ENCODE results near the gene CR1. TPM values are rescaled to one million over a fixed set of nuclear protein-coding genes. Genes with fewer than 3 reads are reported as not detected.
"Not testable (repeated sequence)": the region's sequence is repeated elsewhere in the genome, so short reads cannot be mapped to it uniquely, and the experiment has no call there.

The CR1 gene
- total and polyA plus RNA-seq, 2 of the 4 experiments (the other 2 are of a cell fraction) = not detected

DNA sequence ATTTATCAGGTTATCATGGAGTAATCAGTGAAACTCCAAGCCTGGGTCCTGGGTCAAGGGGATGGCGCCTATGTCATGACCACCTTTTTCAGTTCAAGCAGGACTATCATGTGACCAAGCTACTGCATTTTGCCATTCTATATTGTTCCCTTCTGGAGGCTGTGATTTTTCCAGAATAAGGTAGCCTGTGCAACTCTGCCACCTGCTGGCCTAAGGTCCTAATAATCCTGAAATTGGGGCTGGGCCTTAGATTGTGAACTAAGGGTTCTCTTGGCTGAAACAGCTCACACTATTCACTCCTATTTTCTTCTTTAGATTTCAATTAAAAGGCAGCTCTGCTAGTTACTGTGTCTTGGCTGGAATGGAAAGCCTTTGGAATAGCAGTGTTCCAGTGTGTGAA is 32.4 kb downstream of the CR1 start:
- H2AK9ac ChIP-seq (replicated peaks; ENCODE audit: low read depth, low read length, poor library complexity); H4K20me1 ChIP-seq (ENCODE audit: insufficient read depth, low read length); H3K9me1 ChIP-seq (ENCODE audit: insufficient read depth, low read length); H3K9me3 ChIP-seq (ENCODE audit: control insufficient read depth, insufficient read depth, low read length); H2BK15ac ChIP-seq (ENCODE audit: low read depth, low read length); dilution Hi-C loops (cut with HindIII; ENCODE audit: low sequenced_read_pairs, unreplicated experiment); H3K4me1 ChIP-seq (ENCODE audit: control insufficient read depth, insufficient read depth, low read length); H2BK20ac ChIP-seq (ENCODE audit: low read depth, low read length); H3K4me2 ChIP-seq (ENCODE audit: low read depth, low read length); DNase-seq; in situ Hi-C loops (cut with MboI; ENCODE audit: low sequenced_read_pairs); H3K36me3 ChIP-seq (ENCODE audit: control insufficient read depth, insufficient read depth, low read length); H3K27me3 ChIP-seq (ENCODE audit: control insufficient read depth, insufficient read depth, low read length); H3K4me3 ChIP-seq (ENCODE audit: insufficient read depth, low read depth, low read length); intact Hi-C loops (cut with micrococcal nuclease); H3K9ac ChIP-seq (ENCODE audit: low read depth, low read length); H3K56ac ChIP-seq (ENCODE audit: extremely low read depth, insufficient read depth, low read length); CTCF ChIA-PET; H3K4ac ChIP-seq (ENCODE audit: low read depth, low read length); H2AK5ac ChIP-seq (ENCODE audit: low read depth, low read length); H3K18ac ChIP-seq (ENCODE audit: low read depth, low read length); H4K5ac ChIP-seq (ENCODE audit: low read depth, low read length); H2AFZ ChIP-seq (replicated peaks; ENCODE audit: low read length, poor library complexity); POLR2A ChIA-PET (ENCODE audit: unreplicated experiment); BruUV-seq (replicated peaks); H4K8ac ChIP-seq (ENCODE audit: low read depth in 2 of 2, low read length in 2 of 2); H2BK120ac ChIP-seq (ENCODE audit: low read depth, low read length); H4K91ac ChIP-seq (ENCODE audit: insufficient read depth, low read depth, low read length); H3K79me1 ChIP-seq (ENCODE audit: low read depth in 1 of 2, low read length in 2 of 2); H3K14ac ChIP-seq (replicated peaks; ENCODE audit: low read depth, low read length); H3K23ac ChIP-seq (ENCODE audit: low read depth, low read length); H2BK5ac ChIP-seq (ENCODE audit: low read depth, low read length, poor library complexity, severe bottlenecking); H3K27ac ChIP-seq (ENCODE audit: insufficient read depth, low read length): not testable (repeated sequence)
- no CpG with 5 or more reads among the region's 1 CpG for WGBS, 2 experiments (ENCODE audit: extremely low coverage in 2 of 2, insufficient read length in 1 of 2)
- ATAC-seq (ENCODE audit: low read depth) = peak; percentile 59

DNA sequence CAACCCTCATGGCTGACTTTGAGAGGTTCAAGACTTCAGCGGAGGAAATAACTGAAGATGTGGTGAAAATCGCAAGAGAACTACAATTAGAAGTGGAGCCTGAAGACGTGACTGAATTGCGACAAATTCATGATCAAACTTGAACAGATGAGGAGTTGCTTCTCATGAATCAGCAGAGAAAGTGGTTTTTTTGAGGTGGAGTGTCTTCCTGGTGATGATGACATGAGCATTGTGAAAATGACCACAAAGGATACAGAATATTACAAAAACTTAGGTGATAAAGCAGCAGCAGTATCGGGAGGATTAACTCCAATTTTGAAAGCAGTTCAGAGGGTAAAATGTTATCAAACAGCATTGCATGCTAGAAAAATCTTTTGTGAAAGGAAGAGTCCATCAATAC is 40.3 kb downstream of the CR1 start:
- H3K36me3 ChIP-seq (ENCODE audit: control insufficient read depth, insufficient read depth, low read length) = not testable (repeated sequence)

More for the DNA sequence above, 40.3 kb downstream of the CR1 start:
- H3K4me1 ChIP-seq (ENCODE audit: control insufficient read depth, insufficient read depth, low read length); H2BK15ac ChIP-seq (ENCODE audit: low read depth, low read length); ATAC-seq (ENCODE audit: low read depth); H4K20me1 ChIP-seq (ENCODE audit: insufficient read depth, low read length); CTCF ChIA-PET; POLR2A ChIA-PET (ENCODE audit: unreplicated experiment); H2BK5ac ChIP-seq (ENCODE audit: low read depth, low read length, poor library complexity, severe bottlenecking); H3K4ac ChIP-seq (ENCODE audit: low read depth, low read length); in situ Hi-C loops (cut with MboI; ENCODE audit: low sequenced_read_pairs); H3K23ac ChIP-seq (ENCODE audit: low read depth, low read length); dilution Hi-C loops (cut with HindIII; ENCODE audit: low sequenced_read_pairs, unreplicated experiment); H3K9ac ChIP-seq (ENCODE audit: low read depth, low read length); BruUV-seq (replicated peaks); H3K56ac ChIP-seq (ENCODE audit: extremely low read depth, insufficient read depth, low read length); H2BK120ac ChIP-seq (ENCODE audit: low read depth, low read length); H3K14ac ChIP-seq (replicated peaks; ENCODE audit: low read depth, low read length); H3K9me3 ChIP-seq (ENCODE audit: control insufficient read depth, insufficient read depth, low read length); H3K4me3 ChIP-seq (ENCODE audit: insufficient read depth, low read depth, low read length); H2BK20ac ChIP-seq (ENCODE audit: low read depth, low read length); H2AFZ ChIP-seq (replicated peaks; ENCODE audit: low read length, poor library complexity); H3K27ac ChIP-seq (ENCODE audit: insufficient read depth, low read length); H4K5ac ChIP-seq (ENCODE audit: low read depth, low read length); DNase-seq; H3K18ac ChIP-seq (ENCODE audit: low read depth, low read length); intact Hi-C loops (cut with micrococcal nuclease); H4K91ac ChIP-seq (ENCODE audit: insufficient read depth, low read depth, low read length); H4K8ac ChIP-seq (ENCODE audit: low read depth in 2 of 2, low read length in 2 of 2); H3K4me2 ChIP-seq (ENCODE audit: low read depth, low read length); H2AK9ac ChIP-seq (replicated peaks; ENCODE audit: low read depth, low read length, poor library complexity); H3K79me1 ChIP-seq (ENCODE audit: low read depth in 1 of 2, low read length in 2 of 2); H2AK5ac ChIP-seq (ENCODE audit: low read depth, low read length); H3K27me3 ChIP-seq (ENCODE audit: control insufficient read depth, insufficient read depth, low read length); H3K9me1 ChIP-seq (ENCODE audit: insufficient read depth, low read length): not testable (repeated sequence)
- WGBS, 2 experiments (ENCODE audit: extremely low coverage in 2 of 2, insufficient read length in 1 of 2) = no CpG with 5 or more reads among the region's 5 CpGs

Data from IMR-90 (cell line).